Peyer's patch (tissue), 4 donors: ENCODE data around the gene DMWD. TPM values are rescaled to one million over a fixed set of nuclear protein-coding genes. Genes with fewer than 3 reads are reported as not detected.

Experiments used
- DNase-seq, 3 donors: peaks; one replicate each; pipeline ENCODE4 v3.0.0-alpha.2; 2017 to 2019
- H3K27ac ChIP-seq, 4 donors: fragments of 200-600 bp; sonication (generic); one replicate each; pipeline ENCODE4 v1.5.1; 2016 to 2019
- H3K27me3 ChIP-seq, 2 donors: fragments of 200-600 bp; sonication (generic); one replicate each; pipeline ENCODE4 v1.5.1; 2019
- H3K36me3 ChIP-seq, 3 donors: fragments of 200-600 bp; sonication (generic); one replicate each; pipeline ENCODE4 v1.5.1; 2016 to 2019
- H3K4me1 ChIP-seq, 4 donors: fragments of 200-600 bp; sonication (generic); one replicate each; pipeline ENCODE4 v1.5.1; 2016 to 2019
- H3K4me3 ChIP-seq, 4 donors: fragments of 200-600 bp; sonication (generic); 1 replicate in 3 of 4; 2 replicates in 1 of 4; pipeline ENCODE4 v1.5.1; 2016 to 2019; ENCODE audit warnings: mild to moderate bottlenecking in 1 of 4
- H3K9me3 ChIP-seq, 4 donors: fragments of 200-600 bp; sonication (generic); one replicate each; pipeline ENCODE4 v1.5.1; 2016 to 2019; ENCODE audit warnings: mild to moderate bottlenecking in 1 of 4
- CTCF ChIP-seq, 6 experiments: fragments of 450-650 bp in 4 of 6; fragments of 200-600 bp in 2 of 6; sonication (generic) in 1 of 6; IDR thresholded peaks; one replicate each; pipeline ENCODE4 v1.5.1; 2017 to 2019; ENCODE audit warnings: antibody characterized with exemption in 6 of 6, mild to moderate bottlenecking in 3 of 6, moderate library complexity in 1 of 6
- POLR2A ChIP-seq, 2 donors: fragments of 450-650 bp; IDR thresholded peaks; one replicate each; pipeline ENCODE4 v1.5.1; 2017; ENCODE audit warnings: antibody characterized with exemption in 2 of 2, mild to moderate bottlenecking in 2 of 2, moderate library complexity in 2 of 2
- total RNA-seq, 4 donors: library from RNA; depleted of rRNA; stranded (reverse); fragments of >200 nt; gene quantifications; one replicate each; pipeline ENCODE4 v1.1.0, GENCODE V29; 2016

Gene DMWD
- total RNA-seq, 4 donors from 2014 or later: 20.8 to 63.8 (median 35.4) TPM

- no peak for TF ChIP-seq CTCF (IDR thresholded peaks at IDR 0.05)
- no peak for TF ChIP-seq POLR2A (IDR thresholded peaks at IDR 0.05)
- Histone ChIP-seq H3K4me1 (peaks cover 0 to 45% (median 15%) of the 10 kb centered on the region in 4 donors), H3K27ac (peak overlapping the region; percentile 58 to 88 (median 71)), H3K27me3 (no peaks in the 10 kb centered on the region), H3K9me3 (no peaks in the 10 kb centered on the region), H3K36me3 (peaks cover 0 to 32% (median 0%) of the 10 kb centered on the region in 3 donors), H3K4me3 (peak overlapping the region in 1 of 4 donors; percentile 59)
- DNase-seq: peak in 1 of 3 donors; percentile 53
Observed at GRCh38 chr19:45782820-45783785, 9.5 kb downstream of the DMWD start.

DNA sequence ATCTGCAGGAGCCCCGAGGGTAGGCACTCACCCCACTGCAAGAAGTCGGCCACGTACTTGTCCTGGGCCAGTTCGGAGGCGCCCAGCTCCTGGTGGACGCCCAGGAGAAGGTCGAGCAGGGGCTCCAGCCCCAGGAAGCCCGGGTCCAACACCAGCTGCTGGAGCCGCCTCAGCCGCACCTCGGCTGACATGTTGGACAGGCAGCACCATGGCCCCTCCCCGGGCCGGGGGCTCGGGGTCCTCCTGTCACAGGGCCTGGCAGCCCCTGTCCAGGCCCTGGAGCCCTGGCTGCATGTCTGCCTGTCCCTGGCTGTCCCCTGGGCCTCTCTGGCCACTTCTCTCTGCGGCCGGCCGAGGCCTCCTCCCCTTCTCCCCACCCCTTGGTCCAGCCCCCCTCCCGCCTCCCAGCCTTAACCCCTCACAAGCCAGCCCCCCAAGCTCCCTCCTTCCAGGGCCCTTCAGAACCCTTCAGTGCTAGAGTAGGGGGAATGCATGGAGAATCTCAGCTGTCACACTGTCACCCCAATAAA lies 10.4 kb downstream of the DMWD start, which contains the start of gene DMPK:
Gene DMPK (minus strand): TSS at position 329 of the 530 bp plus-strand sequence. CDS start 138 bp downstream, at position 191.
- TF ChIP-seq CTCF (IDR thresholded peaks at IDR 0.05): no peak
- H3K9me3 ChIP-seq: no peaks in the 10 kb centered on the region
- DNase-seq: peak in 1 of 3 donors; percentile 53
- H3K36me3 ChIP-seq: peaks cover 0 to 31% (median 0%) of the 10 kb centered on the region in 3 donors
- H3K27ac ChIP-seq: peak within 1 kb of the TSS; percentile 58 to 88 (median 71)
- peak within 1 kb of the TSS; percentile 30 to 59 (median 37) for H3K4me3 ChIP-seq
- no peaks in the 10 kb centered on the region for H3K27me3 ChIP-seq
- H3K4me1 ChIP-seq: peaks cover 0 to 45% (median 15%) of the 10 kb centered on the region in 4 donors

- peak overlapping the region; percentile 30 to 59 (median 37) for H3K4me3 ChIP-seq
- H3K27ac ChIP-seq: peak overlapping the region; percentile 58 to 88 (median 71)
- H3K27me3 ChIP-seq: no peaks in the 10 kb centered on the region
- no peaks in the 10 kb centered on the region for H3K9me3 ChIP-seq
- H3K4me1 ChIP-seq: peaks cover 0 to 45% (median 15%) of the 10 kb centered on the region in 4 donors
- peaks cover 0 to 31% (median 0%) of the 10 kb centered on the region in 3 donors for H3K36me3 ChIP-seq
- TF ChIP-seq POLR2A (IDR thresholded peaks at IDR 0.05) (no peak), CTCF (IDR thresholded peaks at IDR 0.05) (no peak)
- DNase-seq: peak in 1 of 3 donors; percentile 65
Observed at GRCh38 chr19:45781214-45782161, 11.2 kb downstream of the DMWD start.

DNA sequence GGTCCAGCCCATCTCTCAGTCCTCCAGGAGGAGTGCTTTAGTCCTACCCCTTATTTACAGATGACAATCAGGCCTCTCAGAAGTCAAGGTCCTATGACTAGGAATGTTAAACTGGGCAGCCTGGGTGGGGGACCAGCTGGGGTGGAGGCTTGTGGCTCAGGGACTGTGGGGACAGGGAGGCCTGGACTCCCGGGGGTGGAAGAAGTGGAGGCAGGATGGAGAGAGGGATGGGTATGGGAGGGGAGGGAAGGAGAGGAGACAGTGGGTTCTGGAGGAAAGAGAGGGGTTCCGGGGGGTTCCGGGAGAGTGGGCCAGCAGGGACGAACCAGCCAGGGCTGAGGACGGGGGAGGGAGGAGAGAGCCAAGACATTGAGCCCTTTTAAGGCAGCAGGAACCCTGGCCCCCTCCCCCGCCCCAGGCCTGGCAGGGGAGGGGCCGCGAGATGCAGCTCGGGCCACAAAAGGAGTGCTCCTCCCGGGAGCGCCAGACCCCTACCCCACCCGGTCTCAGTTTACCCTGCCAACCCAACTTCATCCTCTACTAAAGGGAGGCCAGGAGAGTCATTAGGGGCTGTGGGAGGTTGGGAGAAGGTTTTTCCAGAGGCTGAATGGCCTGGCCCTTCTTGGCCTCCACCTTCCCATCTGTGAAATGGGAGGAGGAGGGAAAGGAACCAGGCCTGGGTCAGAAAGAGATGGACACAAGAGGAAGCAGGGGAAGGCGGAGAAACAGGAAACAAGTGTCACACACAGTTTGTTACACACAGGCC lies 12.0 kb downstream of the DMWD start:
- peak in 1 of 3 donors; percentile 47 for DNase-seq
- Histone ChIP-seq H3K36me3 (peaks cover 0 to 23% (median 0%) of the 10 kb centered on the region in 3 donors), H3K27ac (peak overlapping the region in 2 of 4 donors; percentile 76 to 88), H3K27me3 (no peaks in the 10 kb centered on the region), H3K9me3 (no peaks in the 10 kb centered on the region), H3K4me1 (peaks cover 0 to 45% (median 15%) of the 10 kb centered on the region in 4 donors), H3K4me3 (peak overlapping the region in 2 of 4 donors; percentile 5 to 59)
- TF ChIP-seq POLR2A (IDR thresholded peaks at IDR 0.05) (no peak), CTCF (IDR thresholded peaks at IDR 0.05) (no peak)
